GM19372 (cell line): ENCODE results near the gene WIPI1.
"Not testable (repeated sequence)": the region's sequence is repeated elsewhere in the genome, so short reads cannot be mapped to it uniquely, and the experiment has no call there.

Experiments used
- ATAC-seq: cut with Tn5 transposase; IDR thresholded peaks from one replicate; pipeline ENCODE4 v1.9.1; 2021; ENCODE audit warnings: mild to moderate bottlenecking, low read depth, moderate library complexity; ENCODE audit not compliant: unreplicated experiment

WIPI1 gene

GRCh38 chr17:68457168-68457538 is at the start of gene WIPI1:
Gene WIPI1, minus strand, starts transcription at chr17:68457496. Its CDS starts 75 bp downstream, at chr17:68457421.
- peak; percentile 26 for ATAC-seq

- ATAC-seq, result no peak
These were observed 48.7 kb upstream of the WIPI1 start for GRCh38 chr17:68505951-68506350.

- no peak for ATAC-seq
These were observed 43.8 kb upstream of the WIPI1 start for GRCh38 chr17:68501074-68501473.

- no peak for ATAC-seq
These were observed 42.3 kb upstream of the WIPI1 start for GRCh38 chr17:68499587-68499986.

- peak; percentile 8 for ATAC-seq
These were observed 41.4 kb upstream of the WIPI1 start for GRCh38 chr17:68498479-68499326.

GRCh38 chr17:68497885-68498319 is 40.6 kb upstream of the WIPI1 start:
- peak; percentile 94 for ATAC-seq

GRCh38 chr17:68495081-68495480 is 37.8 kb upstream of the WIPI1 start:
- no peak for ATAC-seq

GRCh38 chr17:68492394-68493054 is 35.2 kb upstream of the WIPI1 start:
- ATAC-seq, result not testable (repeated sequence)

- no peak for ATAC-seq
These were observed 34.3 kb upstream of the WIPI1 start for GRCh38 chr17:68491381-68492231.

GRCh38 chr17:68489919-68490318 is 32.6 kb upstream of the WIPI1 start:
- ATAC-seq, result no peak

GRCh38 chr17:68484458-68484857 is 27.2 kb upstream of the WIPI1 start:
- ATAC-seq, result no peak

- no peak for ATAC-seq
These were observed 25.3 kb upstream of the WIPI1 start for GRCh38 chr17:68482576-68483041.

- ATAC-seq, result no peak
These were observed 23.6 kb upstream of the WIPI1 start for GRCh38 chr17:68480885-68481284.

- no peak for ATAC-seq
These were observed 13.7 kb upstream of the WIPI1 start for GRCh38 chr17:68470961-68471360.

- ATAC-seq, result no peak
These were observed 11.5 kb upstream of the WIPI1 start for GRCh38 chr17:68468788-68469187.

GRCh38 chr17:68468334-68468733 is 11.0 kb upstream of the WIPI1 start:
- no peak for ATAC-seq

GRCh38 chr17:68463211-68464019 is 6.1 kb upstream of the WIPI1 start:
- no peak for ATAC-seq

GRCh38 chr17:68462381-68463210 is 5.3 kb upstream of the WIPI1 start:
- ATAC-seq, result no peak

- ATAC-seq, result no peak
These were observed 4.3 kb upstream of the WIPI1 start for GRCh38 chr17:68461589-68461988.
